IPS DF 6.9 (cell line): ENCODE results near the gene RAB11FIP4.
"Not testable (repeated sequence)": the region's sequence is repeated elsewhere in the genome, so short reads cannot be mapped to it uniquely, and the experiment has no call there.

Experiments
- DNase-seq: peaks from one replicate; pipeline ENCODE4 v3.0.0-alpha.2; 2013; ENCODE audit warnings: low read depth, low spot score
- H3K27ac ChIP-seq: one replicate; pipeline ENCODE4 v1.5.1; 2013; ENCODE audit warnings: low read length, control low read depth
- H3K27me3 ChIP-seq: 2 replicates; pipeline ENCODE4 v1.6.1; 2013; ENCODE audit warnings: mild to moderate bottlenecking, low read length; ENCODE audit not compliant: control insufficient read depth, insufficient read depth
- H3K36me3 ChIP-seq: 2 replicates; pipeline ENCODE4 v1.6.1; 2013; ENCODE audit warnings: low read length; ENCODE audit not compliant: control insufficient read depth, insufficient read depth
- H3K4me1 ChIP-seq: 2 replicates; pipeline ENCODE4 v1.6.1; 2013; ENCODE audit warnings: low read length; ENCODE audit not compliant: control insufficient read depth, insufficient read depth
- H3K4me3 ChIP-seq: 2 replicates; pipeline ENCODE4 v1.5.1; 2013; ENCODE audit warnings: mild to moderate bottlenecking, low read length
- H3K9me3 ChIP-seq: 2 replicates; pipeline ENCODE4 v1.6.1; 2013; ENCODE audit warnings: low read length, inconsistent platforms; ENCODE audit not compliant: control insufficient read depth, insufficient read depth
- WGBS: extraction: QIAGEN DNeasy Blood & Tissue Kit; methylation state at CpG from one replicate; pipeline ENCODE4 v1.1.7; 2013; ENCODE audit warnings: mixed read lengths, missing lambda C conversion rate; ENCODE audit not compliant: insufficient read length, insufficient coverage; 5-methylcytosine and 5-hydroxymethylcytosine counted together

The RAB11FIP4 gene, protein sequence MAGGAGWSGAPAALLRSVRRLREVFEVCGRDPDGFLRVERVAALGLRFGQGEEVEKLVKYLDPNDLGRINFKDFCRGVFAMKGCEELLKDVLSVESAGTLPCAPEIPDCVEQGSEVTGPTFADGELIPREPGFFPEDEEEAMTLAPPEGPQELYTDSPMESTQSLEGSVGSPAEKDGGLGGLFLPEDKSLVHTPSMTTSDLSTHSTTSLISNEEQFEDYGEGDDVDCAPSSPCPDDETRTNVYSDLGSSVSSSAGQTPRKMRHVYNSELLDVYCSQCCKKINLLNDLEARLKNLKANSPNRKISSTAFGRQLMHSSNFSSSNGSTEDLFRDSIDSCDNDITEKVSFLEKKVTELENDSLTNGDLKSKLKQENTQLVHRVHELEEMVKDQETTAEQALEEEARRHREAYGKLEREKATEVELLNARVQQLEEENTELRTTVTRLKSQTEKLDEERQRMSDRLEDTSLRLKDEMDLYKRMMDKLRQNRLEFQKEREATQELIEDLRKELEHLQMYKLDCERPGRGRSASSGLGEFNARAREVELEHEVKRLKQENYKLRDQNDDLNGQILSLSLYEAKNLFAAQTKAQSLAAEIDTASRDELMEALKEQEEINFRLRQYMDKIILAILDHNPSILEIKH

DNA sequence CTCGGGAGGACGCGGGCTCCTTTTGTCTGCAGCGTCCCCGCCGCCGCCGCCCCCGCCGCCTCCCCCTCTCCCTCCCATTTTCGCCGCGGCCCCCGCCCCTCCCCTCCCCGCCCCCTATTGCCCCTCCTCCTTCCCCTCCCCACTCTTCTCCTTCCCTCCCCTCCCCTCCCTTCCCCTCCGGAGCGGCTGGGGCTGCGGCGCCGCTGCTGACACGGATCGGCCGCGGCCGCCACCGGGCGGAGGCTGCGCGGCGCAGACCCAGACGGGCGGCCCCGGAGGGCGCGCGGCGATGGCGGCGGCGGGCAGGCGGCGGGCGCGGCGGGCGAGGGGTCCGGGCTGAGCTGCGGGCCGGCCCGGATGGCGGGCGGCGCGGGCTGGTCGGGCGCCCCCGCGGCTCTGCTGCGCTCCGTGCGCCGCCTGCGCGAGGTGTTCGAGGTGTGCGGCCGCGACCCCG, at the start of gene RAB11FIP4:
Gene RAB11FIP4, plus strand, starts transcription at position 180 of the 454 bp plus-strand sequence. Its CDS starts 178 bp downstream, at position 358.
- no peaks in the 10 kb centered on the region for H3K4me1 ChIP-seq
- WGBS: no CpG with 5 or more reads among the region's 69 CpGs
- no peaks in the 10 kb centered on the region; the same call in 1 of the 2 replicates for H3K27me3 ChIP-seq
- H3K36me3 ChIP-seq: no peaks in the 10 kb centered on the region
- peak within 1 kb of the TSS; percentile 58; the same call in 1 of the 2 replicates for H3K4me3 ChIP-seq
- no peak within 1 kb of the TSS for H3K27ac ChIP-seq
- DNase-seq: no peak
- no peaks in the 10 kb centered on the region for H3K9me3 ChIP-seq

DNA sequence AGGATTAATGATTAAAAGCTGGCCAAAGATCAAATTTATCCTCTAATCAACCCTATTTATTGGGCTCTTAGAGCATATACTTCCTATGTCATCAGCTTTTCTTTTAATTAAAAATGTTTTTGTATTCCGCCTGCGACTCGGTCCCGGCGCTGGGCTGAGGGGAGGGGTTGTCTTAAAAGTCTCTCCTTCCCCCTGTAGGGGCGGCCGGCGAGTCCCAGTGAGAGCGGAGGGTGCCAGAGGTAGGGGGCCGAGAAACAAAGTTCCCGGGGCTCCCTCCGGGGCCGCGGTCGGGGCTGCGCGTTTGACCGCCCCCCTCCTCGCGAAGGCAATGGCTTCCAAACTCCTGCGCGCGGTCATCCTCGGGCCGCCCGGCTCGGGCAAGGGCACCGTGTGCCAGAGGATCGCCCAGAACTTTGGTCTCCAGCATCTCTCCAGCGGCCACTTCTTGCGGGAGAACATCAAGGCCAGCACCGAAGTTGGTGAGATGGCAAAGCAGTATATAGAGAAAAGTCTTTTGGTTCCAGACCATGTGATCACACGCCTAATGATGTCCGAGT, 46.2 kb upstream of the RAB11FIP4 start:
- H3K4me1 ChIP-seq, H3K9me3 ChIP-seq, DNase-seq, H3K27ac ChIP-seq, H3K4me3 ChIP-seq, H3K36me3 ChIP-seq, H3K27me3 ChIP-seq: not testable (repeated sequence)
- no CpG with 5 or more reads among the region's 34 CpGs for WGBS

DNA sequence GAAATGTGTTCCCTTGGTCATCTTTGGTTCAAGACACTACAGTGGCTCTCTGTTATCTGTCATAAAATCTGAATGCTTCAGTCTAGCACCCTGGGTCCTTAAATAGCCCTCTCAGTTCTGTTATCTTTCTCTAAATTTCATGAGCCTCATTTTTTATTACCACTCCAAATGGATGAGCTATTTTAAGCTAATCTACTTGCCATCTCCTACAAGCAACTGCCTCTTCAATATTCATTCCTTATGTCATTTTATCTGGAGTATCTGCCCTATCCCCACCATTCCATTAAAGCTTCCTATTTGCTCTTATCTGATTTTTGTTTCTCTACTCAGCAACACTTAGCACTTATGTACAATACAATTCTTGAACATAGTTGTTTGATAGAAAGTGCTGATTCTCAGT, 42.0 kb upstream of the RAB11FIP4 start:
- Histone ChIP-seq H3K4me1 (no peaks in the 10 kb centered on the region), H3K9me3 (no peaks in the 10 kb centered on the region), H3K27me3 (no peaks in the 10 kb centered on the region), H3K4me3 (no peak overlapping the region), H3K27ac (no peak overlapping the region), H3K36me3 (no peaks in the 10 kb centered on the region)
- no peak for DNase-seq

DNA sequence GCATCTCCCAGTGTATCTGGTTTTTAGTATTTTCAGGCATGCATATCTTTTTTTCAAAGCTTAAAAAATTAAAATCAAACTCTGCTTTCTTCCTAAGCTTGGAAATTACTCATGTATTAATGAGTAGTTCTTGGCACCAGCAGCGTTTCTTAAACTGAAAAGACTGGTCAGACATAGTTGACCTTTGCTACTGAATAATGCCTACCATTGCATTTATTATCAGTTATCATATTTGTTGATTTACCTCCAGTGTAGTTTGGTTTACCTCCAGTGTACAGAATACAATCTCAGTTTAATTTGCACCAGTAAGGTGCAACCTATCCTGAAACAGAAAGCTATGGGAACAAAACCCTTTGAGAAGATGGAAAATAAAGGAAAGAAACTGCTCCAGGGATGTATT, 35.5 kb upstream of the RAB11FIP4 start:
- no peak overlapping the region for H3K27ac ChIP-seq
- no peaks in the 10 kb centered on the region; the same call in 1 of the 2 replicates for H3K27me3 ChIP-seq
- WGBS: no CpG with 5 or more reads among the region's 1 CpG
- H3K36me3 ChIP-seq: no peaks in the 10 kb centered on the region
- no peaks in the 10 kb centered on the region for H3K9me3 ChIP-seq
- no peak for DNase-seq
- H3K4me1 ChIP-seq: no peaks in the 10 kb centered on the region
- H3K4me3 ChIP-seq: no peak overlapping the region

DNA sequence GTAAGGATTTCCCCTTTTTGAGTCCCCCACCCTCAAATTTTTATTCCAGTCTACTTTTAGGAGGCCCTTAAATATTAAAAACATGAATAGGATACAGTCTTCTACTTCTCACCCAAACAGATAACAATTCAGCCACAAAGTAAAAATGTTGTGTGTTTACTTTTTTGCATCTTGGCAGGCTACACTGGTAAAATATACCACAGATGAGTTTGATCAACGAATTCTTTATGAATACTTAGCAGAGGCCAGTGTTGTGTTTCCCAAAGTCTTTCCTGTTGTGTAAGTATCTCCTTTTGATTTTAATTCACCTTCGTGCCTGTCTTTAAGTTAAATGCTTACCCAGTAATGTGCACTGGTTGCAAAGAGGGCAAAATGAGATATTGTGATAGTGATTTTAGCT, 34.4 kb upstream of the RAB11FIP4 start:
- no CpG with 5 or more reads among the region's 2 CpGs for WGBS
- Histone ChIP-seq H3K4me3 (no peak overlapping the region), H3K27me3 (no peaks in the 10 kb centered on the region; the same call in 1 of the 2 replicates), H3K36me3 (no peaks in the 10 kb centered on the region; the same call in 1 of the 2 replicates), H3K9me3 (no peaks in the 10 kb centered on the region), H3K4me1 (no peaks in the 10 kb centered on the region), H3K27ac (no peak overlapping the region)
- DNase-seq: no peak

DNA sequence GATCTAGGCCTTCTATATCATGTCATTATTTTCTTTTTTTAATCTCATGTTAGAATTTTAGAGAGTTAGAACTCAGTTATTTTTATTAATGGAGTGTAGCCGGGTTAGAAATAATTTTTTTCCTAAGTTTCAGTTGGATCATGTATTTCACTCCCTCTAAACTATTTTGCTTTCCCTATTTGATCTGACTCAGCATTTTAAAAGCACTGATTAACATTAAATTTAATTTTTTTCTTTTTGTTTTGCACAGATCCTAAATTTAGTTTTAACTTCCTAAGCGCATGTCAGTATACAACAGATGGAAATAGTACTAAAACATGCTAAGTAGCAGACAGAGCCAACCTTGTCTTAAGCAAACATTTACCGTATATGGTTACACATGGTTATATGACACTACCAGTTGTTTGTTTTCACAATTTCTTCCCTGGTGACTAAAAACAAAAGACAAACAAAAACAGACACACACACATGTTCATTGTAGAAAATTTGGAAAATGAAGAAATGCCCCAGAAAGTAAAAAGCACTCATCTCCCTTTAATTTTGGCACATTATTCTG, 33.6 kb upstream of the RAB11FIP4 start:
- H3K9me3 ChIP-seq: no peaks in the 10 kb centered on the region
- no peak for DNase-seq
- no peaks in the 10 kb centered on the region; the same call in 1 of the 2 replicates for H3K27me3 ChIP-seq
- no CpG with 5 or more reads among the region's 3 CpGs for WGBS
- no peaks in the 10 kb centered on the region for H3K4me1 ChIP-seq
- no peak overlapping the region for H3K4me3 ChIP-seq
- no peak overlapping the region for H3K27ac ChIP-seq
- no peaks in the 10 kb centered on the region; the same call in 1 of the 2 replicates for H3K36me3 ChIP-seq

DNA sequence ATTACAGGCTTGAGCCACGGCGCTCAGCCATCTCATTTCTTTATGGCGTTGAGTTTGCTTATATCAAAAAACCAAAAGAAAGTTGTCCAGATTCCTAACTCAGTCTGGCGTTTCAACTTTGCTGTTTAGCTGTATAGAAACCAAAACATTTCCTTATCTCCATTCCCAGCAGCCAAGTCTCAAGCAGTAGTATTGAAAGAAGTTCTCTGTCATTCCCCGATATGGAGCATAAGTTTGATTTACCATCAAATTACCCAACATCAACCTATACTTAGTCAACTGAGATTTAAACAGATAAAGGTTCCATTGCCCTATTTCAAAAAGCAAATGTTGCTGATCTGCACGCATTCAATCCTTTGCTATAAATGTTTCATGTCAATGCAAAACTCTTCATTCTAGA, 27.5 kb upstream of the RAB11FIP4 start:
- no peaks in the 10 kb centered on the region for H3K27me3 ChIP-seq
- H3K9me3 ChIP-seq: no peaks in the 10 kb centered on the region
- no peaks in the 10 kb centered on the region; the same call in 1 of the 2 replicates for H3K36me3 ChIP-seq
- no peak for DNase-seq
- H3K4me3 ChIP-seq: no peak overlapping the region
- no peak overlapping the region for H3K27ac ChIP-seq
- no peaks in the 10 kb centered on the region for H3K4me1 ChIP-seq
- WGBS: no CpG with 5 or more reads among the region's 6 CpGs

DNA sequence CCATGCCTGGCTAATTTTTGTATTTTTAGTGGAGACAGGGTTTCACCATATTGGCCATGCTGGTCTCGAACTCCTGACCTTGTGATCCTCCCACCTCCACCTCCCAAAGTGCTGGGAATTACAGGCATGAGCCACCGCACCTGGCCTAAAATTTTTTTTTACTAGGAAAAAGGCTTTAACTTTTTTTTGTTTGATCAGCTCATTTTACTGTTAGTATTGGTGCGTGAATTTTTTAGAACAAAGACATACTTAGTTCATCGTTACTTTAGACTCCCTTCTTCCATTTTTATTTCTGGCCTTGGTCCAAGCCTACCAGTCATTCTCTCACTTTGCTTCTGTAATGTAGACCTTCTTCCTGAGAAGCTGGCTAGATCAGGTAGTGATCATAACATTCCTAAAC, 25.4 kb upstream of the RAB11FIP4 start:
- no CpG with 5 or more reads among the region's 4 CpGs for WGBS
- H3K4me1 ChIP-seq: no peaks in the 10 kb centered on the region
- no peaks in the 10 kb centered on the region for H3K9me3 ChIP-seq
- H3K4me3 ChIP-seq: no peak overlapping the region
- no peak overlapping the region for H3K27ac ChIP-seq
- no peaks in the 10 kb centered on the region for H3K27me3 ChIP-seq
- H3K36me3 ChIP-seq: no peaks in the 10 kb centered on the region; the same call in 1 of the 2 replicates
- no peak for DNase-seq

DNA sequence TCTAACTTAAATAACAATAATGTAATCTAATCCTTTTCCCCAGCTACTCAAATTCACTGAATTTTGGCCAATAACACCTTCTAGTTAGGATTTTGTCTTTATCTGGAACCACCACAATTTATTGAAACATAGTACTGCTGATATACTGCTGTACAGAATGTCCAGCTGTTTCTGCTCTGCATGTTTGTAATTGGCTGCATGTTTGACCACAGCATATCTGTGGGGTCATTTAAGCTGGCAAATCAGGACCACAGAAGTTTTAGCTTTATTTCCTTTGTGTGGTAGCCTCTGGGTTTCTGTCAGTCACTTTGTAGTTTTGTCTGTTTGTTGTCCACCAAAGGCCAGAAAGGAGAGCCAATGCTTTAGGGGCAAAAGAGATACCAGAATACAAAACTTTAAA, 22.2 kb upstream of the RAB11FIP4 start:
- H3K4me1 ChIP-seq: no peaks in the 10 kb centered on the region
- H3K27ac ChIP-seq: no peak overlapping the region
- H3K4me3 ChIP-seq: no peak overlapping the region
- no peaks in the 10 kb centered on the region for H3K36me3 ChIP-seq
- H3K9me3 ChIP-seq: no peaks in the 10 kb centered on the region
- H3K27me3 ChIP-seq: no peaks in the 10 kb centered on the region
- no peak for DNase-seq

DNA sequence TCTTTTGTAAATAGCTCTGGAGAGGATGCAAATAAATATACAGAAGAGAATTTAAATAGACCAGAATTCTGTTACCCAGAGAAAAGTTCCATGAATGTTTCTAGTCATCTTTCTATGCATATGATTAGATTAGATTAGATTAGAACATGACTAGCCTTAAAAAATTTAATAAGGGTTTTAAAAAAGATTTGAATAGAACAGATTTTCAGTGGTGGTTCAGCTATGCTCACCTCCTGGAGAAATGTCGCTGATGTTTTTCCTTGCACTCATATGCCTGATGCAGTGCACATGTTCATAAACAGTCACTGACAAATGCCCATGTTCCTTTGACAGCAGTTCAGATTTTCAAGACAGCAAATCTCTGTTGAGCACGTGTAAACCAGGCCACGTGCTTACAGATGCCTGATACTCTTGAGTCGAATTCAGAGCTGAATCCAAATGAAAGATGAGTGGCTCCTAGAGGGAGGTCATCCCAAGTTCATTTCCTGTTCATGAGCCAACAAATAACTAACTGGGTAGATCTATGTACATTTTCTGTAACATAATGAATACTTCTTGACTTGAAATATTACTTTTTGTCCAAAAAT, 19.9 kb upstream of the RAB11FIP4 start:
- no CpG with 5 or more reads among the region's 4 CpGs for WGBS
- DNase-seq: no peak
- no peak overlapping the region for H3K4me3 ChIP-seq
- no peaks in the 10 kb centered on the region for H3K9me3 ChIP-seq
- no peaks in the 10 kb centered on the region for H3K4me1 ChIP-seq
- H3K36me3 ChIP-seq: no peaks in the 10 kb centered on the region
- H3K27me3 ChIP-seq: no peaks in the 10 kb centered on the region
- no peak overlapping the region for H3K27ac ChIP-seq
